GM18511 (cell line): ENCODE measurements around the gene GPRASP1.

ENCODE experiments used
- ATAC-seq: cut with Tn5 transposase; IDR thresholded peaks from one replicate; pipeline ENCODE4 v1.9.1; 2021; ENCODE audit warnings: mild to moderate bottlenecking, moderate library complexity; ENCODE audit not compliant: unreplicated experiment

The GPRASP1 gene

GRCh38 chrX:102694749-102695148 is 43.5 kb downstream of the GPRASP1 start:
- ATAC-seq: no peak

- ATAC-seq: no peak
Observed at GRCh38 chrX:102696306-102696705, 45.0 kb downstream of the GPRASP1 start.

- no peak for ATAC-seq
Observed at GRCh38 chrX:102697494-102697893, 46.2 kb downstream of the GPRASP1 start.
